GM12891 (cell line): ENCODE measurements around the gene MXD3.
"Not testable (repeated sequence)": the region's sequence is repeated elsewhere in the genome, so short reads cannot be mapped to it uniquely, and the experiment has no call there.

Experiments
- DNase-seq: peaks from one replicate; pipeline ENCODE4 v3.0.0; 2011; ENCODE audit warnings: low spot score; ENCODE audit not compliant: insufficient read length
- FAIRE-seq: peaks from 2 replicates; lab custom pipeline; 2011; peaks lifted over from hg19 to GRCh38; lab: Jason Lieb, UNC
- PAX5 ChIP-seq: IDR thresholded peaks from 2 replicates; pipeline ENCODE4 v1.6.1; 2011; ENCODE audit warnings: low read length, moderate library complexity, mild to moderate bottlenecking; ENCODE audit not compliant: insufficient read depth, severe bottlenecking
- POLR2A ChIP-seq: IDR thresholded peaks from 2 replicates; pipeline ENCODE4 v1.6.1; 2011; ENCODE audit warnings: low read depth, low read length, control low read depth
- POLR2AphosphoS5 ChIP-seq: IDR thresholded peaks from 2 replicates; pipeline ENCODE4 v1.6.1; 2011; ENCODE audit warnings: low read depth, low read length, control low read depth
- POU2F2 ChIP-seq: IDR thresholded peaks from 2 replicates; pipeline ENCODE4 v1.6.1; 2011; ENCODE audit warnings: low read depth, mild to moderate bottlenecking, control low read depth, low read length, moderate library complexity
- SPI1 ChIP-seq: IDR thresholded peaks from 2 replicates; pipeline ENCODE4 v1.6.1; 2011; ENCODE audit warnings: low read depth, low read length, control low read depth
- TAF1 ChIP-seq: IDR thresholded peaks from 2 replicates; pipeline ENCODE4 v1.6.1; 2011; ENCODE audit warnings: low read depth, low read length, control low read depth

MXD3 gene

GRCh38 chr5:177269232-177269895, 42.3 kb downstream of the MXD3 start:
- no peak for TF ChIP-seq POU2F2
- TF ChIP-seq PAX5: no peak
- TF ChIP-seq POLR2A: no peak
- TF ChIP-seq SPI1: no peak
- TF ChIP-seq POLR2AphosphoS5: no peak
- no peak for TF ChIP-seq TAF1
- DNase-seq (no peak), FAIRE-seq (no peak)

GRCh38 chr5:177265395-177265794, 46.3 kb downstream of the MXD3 start:
- TF ChIP-seq TAF1: no peak
- DNase-seq (no peak), FAIRE-seq (no peak)

DNA sequence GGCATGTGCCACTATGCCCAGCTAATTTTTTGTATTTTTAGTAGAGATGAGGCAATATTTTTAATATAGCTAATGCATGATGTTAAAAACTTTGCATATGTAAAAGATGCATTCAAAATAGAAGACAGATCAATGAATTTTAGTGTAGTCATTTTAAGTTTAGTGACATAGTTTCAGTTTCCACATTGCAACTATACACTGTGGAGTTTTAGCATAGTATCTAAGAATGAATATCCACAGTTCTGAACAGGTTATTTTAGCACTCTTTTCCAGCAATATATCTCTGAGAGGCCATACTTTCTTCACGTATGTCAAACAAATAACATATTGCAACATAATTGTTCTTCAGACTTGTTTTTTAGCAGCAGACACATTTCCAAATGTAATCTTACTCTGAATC, 47.5 kb downstream of the MXD3 start:
- FAIRE-seq: no peak
- DNase-seq: no peak
- no peak for TF ChIP-seq POU2F2
- no peak for TF ChIP-seq POLR2A
- no peak for TF ChIP-seq PAX5
- no peak for TF ChIP-seq SPI1
- no peak for TF ChIP-seq POLR2AphosphoS5
- TF ChIP-seq TAF1: no peak

DNA sequence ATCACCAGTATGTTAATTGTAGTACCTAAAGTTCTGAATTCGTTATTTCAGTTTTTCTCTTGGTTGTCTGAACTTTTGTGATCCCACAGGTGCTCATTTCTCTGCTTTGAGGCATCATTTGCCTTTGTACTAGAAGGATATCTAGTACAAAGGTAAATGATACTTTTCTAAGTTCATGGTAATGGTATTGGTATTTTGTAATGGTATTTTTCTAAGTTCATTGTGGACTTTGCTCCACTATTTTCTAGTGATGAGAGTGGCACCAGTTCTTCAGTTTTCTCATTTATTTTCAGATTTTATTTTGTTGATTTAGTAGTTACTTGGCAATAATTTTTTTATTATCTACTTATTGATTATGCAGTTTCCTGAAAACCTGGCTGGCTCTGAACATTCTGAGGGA, 50.2 kb downstream of the MXD3 start:
- FAIRE-seq (no peak), DNase-seq (no peak)
- no peak for TF ChIP-seq TAF1
- no peak for TF ChIP-seq POU2F2

- no peak for TF ChIP-seq POLR2A
- DNase-seq: no peak
- FAIRE-seq: no peak
These were observed 50.7 kb downstream of the MXD3 start for GRCh38 chr5:177260961-177261360.

- not testable (repeated sequence) for FAIRE-seq, DNase-seq
These were observed 53.0 kb downstream of the MXD3 start for GRCh38 chr5:177258711-177259110.
